ENCODE data around the gene PDE4C. TPM values are rescaled to one million over a fixed set of nuclear protein-coding genes. Genes with fewer than 3 reads are reported as not detected.

The PDE4C gene
- polyA plus RNA-seq, 1 donor from 2014 or later, result 1.6 TPM

GRCh38 chr19:18174983-18175382 is 51.3 kb downstream of the PDE4C start:
- Histone ChIP-seq H3K4me3 (ENCODE audit: low read length) (no peak overlapping the region), H3K4me2 (ENCODE audit: low read length) (no peak overlapping the region), H3K9ac (ENCODE audit: low read length) (no peak overlapping the region)

More at GRCh38 chr19:18174983-18175382, 51.3 kb downstream of the PDE4C start:
- Histone ChIP-seq H4K20me1 (ENCODE audit: insufficient read depth) (no peaks in the 10 kb centered on the region), H3K27ac (ENCODE audit: low read length) (no peak overlapping the region), H3K9me2 (ENCODE audit: insufficient read depth, low read length) (no peaks in the 10 kb centered on the region), H3K9me3 (ENCODE audit: low read length) (no peaks in the 10 kb centered on the region), H3F3A (ENCODE audit: insufficient read depth, low read length, poor library complexity, severe bottlenecking) (no peaks in the 10 kb centered on the region), H3K79me2 (replicated peaks; ENCODE audit: insufficient read depth, low read length) (no peaks in the 10 kb centered on the region), H2AFZ (ENCODE audit: low read depth, low read length) (no peak overlapping the region), H3K36me3 (ENCODE audit: insufficient read depth, low read length) (no peaks in the 10 kb centered on the region), H3K27me3 (ENCODE audit: insufficient read depth, low read depth, low read length) (peaks cover 24% of the 10 kb centered on the region)
- TF ChIP-seq EP300 (conservative IDR thresholded peaks at IDR 0.05; ENCODE audit: poor library complexity, severe bottlenecking) (no peak), MXI1 (conservative IDR thresholded peaks at IDR 0.05; ENCODE audit: poor library complexity, severe bottlenecking) (no peak), TAF1 (IDR thresholded peaks at IDR 0.05; ENCODE audit: low read depth) (no peak), CTCF (IDR thresholded peaks at IDR 0.05; ENCODE audit: poor library complexity, severe bottlenecking) (no peak), POLR2AphosphoS5 (IDR thresholded peaks at IDR 0.05) (no peak), SMC3 (conservative IDR thresholded peaks at IDR 0.05; ENCODE audit: poor library complexity) (no peak), RAD21 (conservative IDR thresholded peaks at IDR 0.05) (no peak), REST (IDR thresholded peaks at IDR 0.05; ENCODE audit: borderline replicate concordance) (no peak), EZH2 (IDR thresholded peaks at IDR 0.05; ENCODE audit: borderline replicate concordance, insufficient read depth, low read length, poor library complexity, severe bottlenecking) (no peak)

Other genes with a start within 250 kb of the PDE4C start
- 0.10 and 3.6 TPM in 2 replicates for gene ARRDC2, start 218.3 kb downstream of the PDE4C start, polyA plus RNA-seq
- gene IL12RB1, start 139.5 kb downstream of the PDE4C start, polyA plus RNA-seq, result not detected in 2 replicates
- 2.3 and 2.4 TPM in 2 replicates for gene MAST3, start 128.7 kb downstream of the PDE4C start, polyA plus RNA-seq
- gene PIK3R2, start 73.3 kb downstream of the PDE4C start, polyA plus RNA-seq, result 14.8 and 19.1 TPM in 2 replicates
- 0.82 TPM in 1 of 2 replicates, not detected in the other for gene IFI30, start 52.6 kb downstream of the PDE4C start, polyA plus RNA-seq
- gene MPV17L2, start 33.2 kb downstream of the PDE4C start, polyA plus RNA-seq, result 17.7 and 23.8 TPM in 2 replicates
- gene RAB3A, start 22.4 kb downstream of the PDE4C start, polyA plus RNA-seq, result 32.3 and 49.4 TPM in 2 replicates
- gene IQCN, start 48.0 kb upstream of the PDE4C start, polyA plus RNA-seq, result 2.5 and 3.7 TPM in 2 replicates
- 94.9 and 134 TPM in 2 replicates for gene JUND, start 55.2 kb upstream of the PDE4C start, polyA plus RNA-seq
- 382 and 410 TPM in 2 replicates for gene LSM4, start 96.6 kb upstream of the PDE4C start, polyA plus RNA-seq
- gene PGPEP1, start 114.2 kb upstream of the PDE4C start, polyA plus RNA-seq, result 5.9 and 10.9 TPM in 2 replicates
- 1.6 TPM in 1 of 2 replicates, not detected in the other for gene GDF15, start 159.7 kb upstream of the PDE4C start, polyA plus RNA-seq
- gene LRRC25, start 171.2 kb upstream of the PDE4C start, polyA plus RNA-seq, result not detected in 2 replicates
- gene SSBP4, start 193.0 kb upstream of the PDE4C start, polyA plus RNA-seq, result 148 and 166 TPM in 2 replicates
- 123 and 164 TPM in 2 replicates for gene ISYNA1, start 211.7 kb upstream of the PDE4C start, polyA plus RNA-seq

Measured in neural cell (in vitro differentiated cells).